ENCODE results near the gene FGGY.
"Not testable (repeated sequence)": the region's sequence is repeated elsewhere in the genome, so short reads cannot be mapped to it uniquely, and the experiment has no call there.

FGGY gene

GRCh38 chr1:59556802-59557548, 260.1 kb downstream of the FGGY start:
- no peak for DNase-seq

GRCh38 chr1:59557549-59557885, 260.6 kb downstream of the FGGY start:
- no peak for DNase-seq

- DNase-seq: not testable (repeated sequence)
Measured at GRCh38 chr1:59558580-59558979, 261.7 kb downstream of the FGGY start.

- DNase-seq: no peak
Measured at GRCh38 chr1:59560807-59561450, 264.0 kb downstream of the FGGY start.

GRCh38 chr1:59561796-59562195, 264.9 kb downstream of the FGGY start:
- DNase-seq: no peak

- DNase-seq: no peak
Measured at GRCh38 chr1:59564192-59564891, 267.4 kb downstream of the FGGY start.

GRCh38 chr1:59565611-59566410, 268.9 kb downstream of the FGGY start:
- DNase-seq: no peak

- no peak for DNase-seq
Measured at GRCh38 chr1:59568158-59568935, 271.5 kb downstream of the FGGY start.

GRCh38 chr1:59569198-59569597, 272.3 kb downstream of the FGGY start:
- DNase-seq: no peak

GRCh38 chr1:59570524-59570923, 273.6 kb downstream of the FGGY start:
- DNase-seq: peak; percentile 50

- no peak for DNase-seq
Measured at GRCh38 chr1:59574085-59574484, 277.2 kb downstream of the FGGY start.

- no peak for DNase-seq
Measured at GRCh38 chr1:59577774-59578173, 280.9 kb downstream of the FGGY start.

- no peak for DNase-seq
Measured at GRCh38 chr1:59579222-59579621, 282.3 kb downstream of the FGGY start.

GRCh38 chr1:59580257-59580656, 283.4 kb downstream of the FGGY start:
- no peak for DNase-seq

- not testable (repeated sequence) for DNase-seq
Measured at GRCh38 chr1:59592410-59592809, 295.5 kb downstream of the FGGY start.

GRCh38 chr1:59592924-59593323, 296.0 kb downstream of the FGGY start:
- no peak for DNase-seq

- no peak for DNase-seq
Measured at GRCh38 chr1:59593798-59594790, 297.2 kb downstream of the FGGY start.

- peak; percentile 33 for DNase-seq
Measured at GRCh38 chr1:59595774-59596173, 298.9 kb downstream of the FGGY start.

GRCh38 chr1:59596432-59596831, 299.5 kb downstream of the FGGY start:
- DNase-seq: no peak

- no peak for DNase-seq
Measured at GRCh38 chr1:59596956-59597355, 300.1 kb downstream of the FGGY start.

All from NCI-H2029 (cell line).